IPS DF 6.9 (cell line): ENCODE results near the gene CUEDC2.

ENCODE experiments used
- DNase-seq: peaks from one replicate; pipeline ENCODE4 v3.0.0-alpha.2; 2013; ENCODE audit warnings: low read depth, low spot score
- H3K27ac ChIP-seq: one replicate; pipeline ENCODE4 v1.5.1; 2013; ENCODE audit warnings: low read length, control low read depth
- H3K27me3 ChIP-seq: 2 replicates; pipeline ENCODE4 v1.6.1; 2013; ENCODE audit warnings: mild to moderate bottlenecking, low read length; ENCODE audit not compliant: control insufficient read depth, insufficient read depth
- H3K36me3 ChIP-seq: 2 replicates; pipeline ENCODE4 v1.6.1; 2013; ENCODE audit warnings: low read length; ENCODE audit not compliant: control insufficient read depth, insufficient read depth
- H3K4me1 ChIP-seq: 2 replicates; pipeline ENCODE4 v1.6.1; 2013; ENCODE audit warnings: low read length; ENCODE audit not compliant: control insufficient read depth, insufficient read depth
- H3K4me3 ChIP-seq: 2 replicates; pipeline ENCODE4 v1.5.1; 2013; ENCODE audit warnings: mild to moderate bottlenecking, low read length
- H3K9me3 ChIP-seq: 2 replicates; pipeline ENCODE4 v1.6.1; 2013; ENCODE audit warnings: low read length, inconsistent platforms; ENCODE audit not compliant: control insufficient read depth, insufficient read depth
- WGBS: extraction: QIAGEN DNeasy Blood & Tissue Kit; methylation state at CpG from one replicate; pipeline ENCODE4 v1.1.7; 2013; ENCODE audit warnings: mixed read lengths, missing lambda C conversion rate; ENCODE audit not compliant: insufficient read length, insufficient coverage; 5-methylcytosine and 5-hydroxymethylcytosine counted together

CUEDC2 gene

DNA sequence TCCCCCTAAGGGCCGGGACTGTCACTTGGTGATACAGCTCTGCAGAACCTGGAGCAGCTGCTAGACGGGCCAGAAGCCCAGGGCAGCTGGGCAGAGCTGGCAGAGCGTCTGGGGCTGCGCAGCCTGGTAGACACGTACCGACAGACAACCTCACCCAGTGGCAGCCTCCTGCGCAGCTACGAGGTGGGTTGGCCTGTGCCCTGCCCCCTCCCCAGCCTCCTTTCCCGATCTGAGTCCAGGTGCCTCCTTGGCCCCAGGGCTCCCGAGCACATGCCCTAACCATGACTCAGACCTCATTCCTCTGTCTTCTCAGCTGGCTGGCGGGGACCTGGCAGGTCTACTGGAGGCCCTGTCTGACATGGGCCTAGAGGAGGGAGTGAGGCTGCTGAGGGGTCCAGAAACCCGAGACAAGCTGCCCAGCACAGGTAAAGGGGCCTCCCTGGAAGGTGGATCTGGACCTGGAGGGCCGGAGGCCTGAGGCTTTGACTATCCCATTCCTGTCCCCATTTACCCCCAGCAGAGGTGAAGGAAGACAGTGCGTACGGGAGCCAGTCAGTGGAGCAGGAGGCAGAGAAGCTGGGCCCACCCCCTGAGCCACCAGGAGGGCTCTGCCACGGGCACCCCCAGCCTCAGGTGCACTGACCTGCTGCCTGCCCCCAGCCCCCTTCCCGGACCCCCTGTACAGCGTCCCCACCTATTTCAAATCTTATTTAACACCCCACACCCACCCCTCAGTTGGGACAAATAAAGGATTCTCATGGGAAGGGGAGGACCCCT is 30.5 kb downstream of the CUEDC2 start:
- DNase-seq: no peak
- Histone ChIP-seq H3K27ac (no peak overlapping the region), H3K27me3 (no peaks in the 10 kb centered on the region), H3K9me3 (no peaks in the 10 kb centered on the region), H3K4me1 (peaks cover 3% of the 10 kb centered on the region; the same call in 1 of the 2 replicates), H3K36me3 (no peaks in the 10 kb centered on the region; the same call in 1 of the 2 replicates), H3K4me3 (no peak overlapping the region)
- WGBS: no CpG with 5 or more reads among the region's 18 CpGs

DNA sequence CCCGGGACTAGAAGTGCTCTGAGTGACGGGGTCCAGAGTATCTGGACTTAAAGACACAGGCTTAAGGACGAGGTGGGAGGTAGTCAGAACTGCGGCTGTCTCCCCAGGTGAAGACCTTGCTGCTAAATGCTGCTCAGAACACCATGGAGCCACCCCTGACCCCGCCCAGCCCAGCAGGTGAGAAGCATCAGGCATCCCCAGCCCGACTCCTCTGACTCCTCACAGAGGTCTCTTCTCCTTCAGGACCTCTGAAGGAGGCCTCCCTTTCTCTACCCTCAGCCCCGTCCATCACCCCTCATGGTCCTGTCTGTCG is 31.1 kb downstream of the CUEDC2 start:
- Histone ChIP-seq H3K27ac (no peak overlapping the region), H3K27me3 (no peaks in the 10 kb centered on the region), H3K4me3 (no peak overlapping the region), H3K9me3 (no peaks in the 10 kb centered on the region), H3K4me1 (peaks cover 5% of the 10 kb centered on the region; the same call in 1 of the 2 replicates), H3K36me3 (no peaks in the 10 kb centered on the region; the same call in 1 of the 2 replicates)
- WGBS: no CpG with 5 or more reads among the region's 8 CpGs
- DNase-seq: no peak

- no peaks in the 10 kb centered on the region; the same call in 1 of the 2 replicates for H3K36me3 ChIP-seq
- no peak overlapping the region for H3K27ac ChIP-seq
Observed at GRCh38 chr10:102400598-102401341, 31.6 kb downstream of the CUEDC2 start.

GRCh38 chr10:102400076-102400475 is 32.3 kb downstream of the CUEDC2 start:
- Histone ChIP-seq H3K9me3 (no peaks in the 10 kb centered on the region), H3K27ac (no peak overlapping the region), H3K36me3 (no peaks in the 10 kb centered on the region; the same call in 1 of the 2 replicates), H3K4me3 (no peak overlapping the region), H3K27me3 (no peaks in the 10 kb centered on the region), H3K4me1 (peaks cover 6% of the 10 kb centered on the region; the same call in 1 of the 2 replicates)
- DNase-seq: no peak
- WGBS: no CpG with 5 or more reads among the region's 17 CpGs

More at GRCh38 chr10:102400598-102401341, 31.6 kb downstream of the CUEDC2 start:
- no peak overlapping the region for H3K4me3 ChIP-seq
- DNase-seq: no peak
- peaks cover 6% of the 10 kb centered on the region; the same call in 1 of the 2 replicates for H3K4me1 ChIP-seq
- no peaks in the 10 kb centered on the region for H3K27me3 ChIP-seq
- WGBS: no CpG with 5 or more reads among the region's 22 CpGs
- H3K9me3 ChIP-seq: no peaks in the 10 kb centered on the region

DNA sequence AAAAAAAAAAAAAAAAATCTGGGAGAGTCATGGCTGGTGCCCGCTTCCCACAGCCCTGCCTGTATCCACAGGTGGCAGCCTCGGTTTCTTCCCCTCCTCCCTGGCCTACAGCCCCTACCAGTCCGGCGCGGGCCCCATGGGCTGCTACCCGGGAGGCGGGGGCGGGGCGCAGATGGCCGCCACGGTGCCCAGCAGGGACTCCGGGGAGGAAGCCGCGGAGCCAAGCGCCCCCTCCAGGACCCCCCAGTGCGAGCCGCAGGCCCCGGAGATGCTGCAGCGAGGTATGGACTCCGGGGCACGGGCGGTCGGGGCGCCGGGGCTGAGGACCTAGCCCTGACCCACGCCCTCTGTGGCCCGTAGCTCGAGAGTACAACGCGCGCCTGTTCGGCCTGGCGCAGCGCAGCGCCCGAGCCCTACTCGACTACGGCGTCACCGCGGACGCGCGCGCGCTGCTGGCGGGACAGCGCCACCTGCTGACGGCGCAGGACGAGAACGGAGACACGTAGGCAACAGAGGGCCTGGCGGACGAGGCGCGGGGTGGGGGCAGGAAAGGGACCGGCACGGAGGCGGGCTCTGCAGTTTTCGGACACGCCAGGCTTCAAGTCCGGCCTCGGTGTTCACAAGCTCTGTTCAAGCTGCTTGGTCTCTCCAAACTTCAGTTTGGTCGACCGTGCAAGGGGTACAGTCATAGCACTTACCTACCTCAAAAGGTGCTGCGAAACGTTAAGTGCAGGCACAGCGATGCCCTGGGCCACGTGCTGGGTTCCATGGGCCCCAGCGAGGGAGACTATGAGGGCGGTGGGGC is 33.0 kb downstream of the CUEDC2 start:
- peaks cover 4% of the 10 kb centered on the region; the same call in 1 of the 2 replicates for H3K27me3 ChIP-seq
- no CpG with 5 or more reads among the region's 72 CpGs for WGBS
- H3K36me3 ChIP-seq: no peaks in the 10 kb centered on the region; the same call in 1 of the 2 replicates
- peak overlapping the region; percentile 51; the same call in 1 of the 2 replicates for H3K4me3 ChIP-seq
- H3K27ac ChIP-seq: no peak overlapping the region
- DNase-seq: no peak
- no peaks in the 10 kb centered on the region for H3K9me3 ChIP-seq
- peaks cover 6% of the 10 kb centered on the region; the same call in 1 of the 2 replicates for H3K4me1 ChIP-seq

- Histone ChIP-seq H3K4me1 (peaks cover 6% of the 10 kb centered on the region; the same call in 1 of the 2 replicates), H3K27me3 (peaks cover 4% of the 10 kb centered on the region; the same call in 1 of the 2 replicates), H3K36me3 (no peaks in the 10 kb centered on the region; the same call in 1 of the 2 replicates), H3K4me3 (no peak overlapping the region), H3K27ac (no peak overlapping the region), H3K9me3 (no peaks in the 10 kb centered on the region)
- WGBS: no CpG with 5 or more reads among the region's 21 CpGs
- DNase-seq: no peak
Observed at GRCh38 chr10:102398172-102399020, 34.0 kb downstream of the CUEDC2 start.

GRCh38 chr10:102397222-102398171 is 34.9 kb downstream of the CUEDC2 start:
- DNase-seq: no peak
- peaks cover 6% of the 10 kb centered on the region; the same call in 1 of the 2 replicates for H3K4me1 ChIP-seq
- no peaks in the 10 kb centered on the region; the same call in 1 of the 2 replicates for H3K36me3 ChIP-seq
- peaks cover 5% of the 10 kb centered on the region; the same call in 1 of the 2 replicates for H3K27me3 ChIP-seq
- no CpG with 5 or more reads among the region's 14 CpGs for WGBS
- H3K27ac ChIP-seq: no peak overlapping the region
- H3K4me3 ChIP-seq: no peak overlapping the region
- H3K9me3 ChIP-seq: no peaks in the 10 kb centered on the region

DNA sequence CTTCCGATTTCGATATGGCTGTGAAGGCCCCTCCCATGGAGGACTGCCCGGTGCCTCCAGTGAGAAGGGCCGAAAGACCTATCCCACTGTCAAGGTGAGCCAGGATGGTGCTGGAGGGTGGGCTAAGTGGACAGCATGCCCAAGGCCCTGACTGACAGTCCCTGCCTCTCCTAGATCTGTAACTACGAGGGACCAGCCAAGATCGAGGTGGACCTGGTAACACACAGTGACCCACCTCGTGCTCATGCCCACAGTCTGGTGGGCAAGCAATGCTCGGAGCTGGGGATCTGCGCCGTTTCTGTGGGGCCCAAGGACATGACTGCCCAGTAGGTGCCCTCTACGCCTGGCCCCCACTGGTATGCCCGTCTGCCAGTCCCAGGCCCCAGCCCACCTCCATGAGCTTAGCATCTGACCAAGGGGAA is 35.6 kb downstream of the CUEDC2 start:
- DNase-seq: no peak
- Histone ChIP-seq H3K4me1 (peaks cover 6% of the 10 kb centered on the region; the same call in 1 of the 2 replicates), H3K27ac (no peak overlapping the region), H3K4me3 (no peak overlapping the region), H3K36me3 (no peaks in the 10 kb centered on the region; the same call in 1 of the 2 replicates), H3K9me3 (no peaks in the 10 kb centered on the region), H3K27me3 (peaks cover 5% of the 10 kb centered on the region; the same call in 1 of the 2 replicates)
- no CpG with 5 or more reads among the region's 12 CpGs for WGBS

GRCh38 chr10:102396317-102396650 is 36.1 kb downstream of the CUEDC2 start:
- H3K9me3 ChIP-seq: no peaks in the 10 kb centered on the region
- H3K4me1 ChIP-seq: peaks cover 6% of the 10 kb centered on the region; the same call in 1 of the 2 replicates
- H3K36me3 ChIP-seq: no peaks in the 10 kb centered on the region; the same call in 1 of the 2 replicates
- no peak overlapping the region for H3K27ac ChIP-seq
- peak overlapping the region; percentile 37; the same call in 1 of the 2 replicates for H3K4me3 ChIP-seq
- no CpG with 5 or more reads among the region's 4 CpGs for WGBS
- H3K27me3 ChIP-seq: peaks cover 5% of the 10 kb centered on the region; the same call in 1 of the 2 replicates
- no peak for DNase-seq
